ENCODE data around the gene OTX2.

DNA sequence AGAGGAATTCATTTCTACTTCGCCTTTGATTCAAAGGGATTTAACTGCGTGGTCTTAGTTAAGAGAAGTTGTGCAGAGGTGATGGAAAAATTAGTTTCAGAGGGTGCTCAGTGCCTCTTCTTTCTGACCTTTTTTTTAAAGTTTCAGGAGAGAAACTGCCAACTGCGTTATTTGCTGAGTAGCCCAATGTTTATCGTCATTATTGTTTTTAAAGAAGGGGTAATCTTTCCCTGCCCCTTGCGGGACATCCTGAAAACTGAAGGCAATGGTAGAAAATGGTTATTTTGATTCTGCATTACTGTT, 11.0 kb downstream of the OTX2 start:
- TF ChIP-seq, protein P1, sequence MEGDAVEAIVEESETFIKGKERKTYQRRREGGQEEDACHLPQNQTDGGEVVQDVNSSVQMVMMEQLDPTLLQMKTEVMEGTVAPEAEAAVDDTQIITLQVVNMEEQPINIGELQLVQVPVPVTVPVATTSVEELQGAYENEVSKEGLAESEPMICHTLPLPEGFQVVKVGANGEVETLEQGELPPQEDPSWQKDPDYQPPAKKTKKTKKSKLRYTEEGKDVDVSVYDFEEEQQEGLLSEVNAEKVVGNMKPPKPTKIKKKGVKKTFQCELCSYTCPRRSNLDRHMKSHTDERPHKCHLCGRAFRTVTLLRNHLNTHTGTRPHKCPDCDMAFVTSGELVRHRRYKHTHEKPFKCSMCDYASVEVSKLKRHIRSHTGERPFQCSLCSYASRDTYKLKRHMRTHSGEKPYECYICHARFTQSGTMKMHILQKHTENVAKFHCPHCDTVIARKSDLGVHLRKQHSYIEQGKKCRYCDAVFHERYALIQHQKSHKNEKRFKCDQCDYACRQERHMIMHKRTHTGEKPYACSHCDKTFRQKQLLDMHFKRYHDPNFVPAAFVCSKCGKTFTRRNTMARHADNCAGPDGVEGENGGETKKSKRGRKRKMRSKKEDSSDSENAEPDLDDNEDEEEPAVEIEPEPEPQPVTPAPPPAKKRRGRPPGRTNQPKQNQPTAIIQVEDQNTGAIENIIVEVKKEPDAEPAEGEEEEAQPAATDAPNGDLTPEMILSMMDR (IDR thresholded peaks at IDR 0.05), result no peak
- no peak for TF ChIP-seq POLR2AphosphoS5 (IDR thresholded peaks at IDR 0.05; ENCODE audit: low read depth, low read length)
- no peak for TF ChIP-seq EZH2phosphoT487 (IDR thresholded peaks at IDR 0.05; ENCODE audit: borderline replicate concordance, low read depth)
- TF ChIP-seq, protein P2, sequence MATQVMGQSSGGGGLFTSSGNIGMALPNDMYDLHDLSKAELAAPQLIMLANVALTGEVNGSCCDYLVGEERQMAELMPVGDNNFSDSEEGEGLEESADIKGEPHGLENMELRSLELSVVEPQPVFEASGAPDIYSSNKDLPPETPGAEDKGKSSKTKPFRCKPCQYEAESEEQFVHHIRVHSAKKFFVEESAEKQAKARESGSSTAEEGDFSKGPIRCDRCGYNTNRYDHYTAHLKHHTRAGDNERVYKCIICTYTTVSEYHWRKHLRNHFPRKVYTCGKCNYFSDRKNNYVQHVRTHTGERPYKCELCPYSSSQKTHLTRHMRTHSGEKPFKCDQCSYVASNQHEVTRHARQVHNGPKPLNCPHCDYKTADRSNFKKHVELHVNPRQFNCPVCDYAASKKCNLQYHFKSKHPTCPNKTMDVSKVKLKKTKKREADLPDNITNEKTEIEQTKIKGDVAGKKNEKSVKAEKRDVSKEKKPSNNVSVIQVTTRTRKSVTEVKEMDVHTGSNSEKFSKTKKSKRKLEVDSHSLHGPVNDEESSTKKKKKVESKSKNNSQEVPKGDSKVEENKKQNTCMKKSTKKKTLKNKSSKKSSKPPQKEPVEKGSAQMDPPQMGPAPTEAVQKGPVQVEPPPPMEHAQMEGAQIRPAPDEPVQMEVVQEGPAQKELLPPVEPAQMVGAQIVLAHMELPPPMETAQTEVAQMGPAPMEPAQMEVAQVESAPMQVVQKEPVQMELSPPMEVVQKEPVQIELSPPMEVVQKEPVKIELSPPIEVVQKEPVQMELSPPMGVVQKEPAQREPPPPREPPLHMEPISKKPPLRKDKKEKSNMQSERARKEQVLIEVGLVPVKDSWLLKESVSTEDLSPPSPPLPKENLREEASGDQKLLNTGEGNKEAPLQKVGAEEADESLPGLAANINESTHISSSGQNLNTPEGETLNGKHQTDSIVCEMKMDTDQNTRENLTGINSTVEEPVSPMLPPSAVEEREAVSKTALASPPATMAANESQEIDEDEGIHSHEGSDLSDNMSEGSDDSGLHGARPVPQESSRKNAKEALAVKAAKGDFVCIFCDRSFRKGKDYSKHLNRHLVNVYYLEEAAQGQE (IDR thresholded peaks at IDR 0.05; ENCODE audit: low read depth, low read length), result no peak
- no peak for TF ChIP-seq TCF12 (IDR thresholded peaks at IDR 0.05)
- no peak for TF ChIP-seq FOXJ3 (CRISPR knock-in tag; IDR thresholded peaks at IDR 0.05)
- no peak for TF ChIP-seq SMC3 (IDR thresholded peaks at IDR 0.05; ENCODE audit: low read depth, low read length)
- no peak for TF ChIP-seq SIN3A (IDR thresholded peaks at IDR 0.05; ENCODE audit: borderline replicate concordance, low read depth, low read length)
- TF ChIP-seq, protein P3, sequence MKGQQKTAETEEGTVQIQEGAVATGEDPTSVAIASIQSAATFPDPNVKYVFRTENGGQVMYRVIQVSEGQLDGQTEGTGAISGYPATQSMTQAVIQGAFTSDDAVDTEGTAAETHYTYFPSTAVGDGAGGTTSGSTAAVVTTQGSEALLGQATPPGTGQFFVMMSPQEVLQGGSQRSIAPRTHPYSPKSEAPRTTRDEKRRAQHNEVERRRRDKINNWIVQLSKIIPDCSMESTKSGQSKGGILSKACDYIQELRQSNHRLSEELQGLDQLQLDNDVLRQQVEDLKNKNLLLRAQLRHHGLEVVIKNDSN (IDR thresholded peaks at IDR 0.05; ENCODE audit: borderline replicate concordance, low read depth), result no peak
- TF ChIP-seq, protein P4, sequence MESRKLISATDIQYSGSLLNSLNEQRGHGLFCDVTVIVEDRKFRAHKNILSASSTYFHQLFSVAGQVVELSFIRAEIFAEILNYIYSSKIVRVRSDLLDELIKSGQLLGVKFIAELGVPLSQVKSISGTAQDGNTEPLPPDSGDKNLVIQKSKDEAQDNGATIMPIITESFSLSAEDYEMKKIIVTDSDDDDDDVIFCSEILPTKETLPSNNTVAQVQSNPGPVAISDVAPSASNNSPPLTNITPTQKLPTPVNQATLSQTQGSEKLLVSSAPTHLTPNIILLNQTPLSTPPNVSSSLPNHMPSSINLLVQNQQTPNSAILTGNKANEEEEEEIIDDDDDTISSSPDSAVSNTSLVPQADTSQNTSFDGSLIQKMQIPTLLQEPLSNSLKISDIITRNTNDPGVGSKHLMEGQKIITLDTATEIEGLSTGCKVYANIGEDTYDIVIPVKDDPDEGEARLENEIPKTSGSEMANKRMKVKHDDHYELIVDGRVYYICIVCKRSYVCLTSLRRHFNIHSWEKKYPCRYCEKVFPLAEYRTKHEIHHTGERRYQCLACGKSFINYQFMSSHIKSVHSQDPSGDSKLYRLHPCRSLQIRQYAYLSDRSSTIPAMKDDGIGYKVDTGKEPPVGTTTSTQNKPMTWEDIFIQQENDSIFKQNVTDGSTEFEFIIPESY (IDR thresholded peaks at IDR 0.05; ENCODE audit: borderline replicate concordance, low read depth), result no peak
- TF ChIP-seq, protein P5, sequence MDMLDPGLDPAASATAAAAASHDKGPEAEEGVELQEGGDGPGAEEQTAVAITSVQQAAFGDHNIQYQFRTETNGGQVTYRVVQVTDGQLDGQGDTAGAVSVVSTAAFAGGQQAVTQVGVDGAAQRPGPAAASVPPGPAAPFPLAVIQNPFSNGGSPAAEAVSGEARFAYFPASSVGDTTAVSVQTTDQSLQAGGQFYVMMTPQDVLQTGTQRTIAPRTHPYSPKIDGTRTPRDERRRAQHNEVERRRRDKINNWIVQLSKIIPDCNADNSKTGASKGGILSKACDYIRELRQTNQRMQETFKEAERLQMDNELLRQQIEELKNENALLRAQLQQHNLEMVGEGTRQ (IDR thresholded peaks at IDR 0.05; ENCODE audit: borderline replicate concordance, low read depth, low read length), result no peak
- TF ChIP-seq, protein P6, sequence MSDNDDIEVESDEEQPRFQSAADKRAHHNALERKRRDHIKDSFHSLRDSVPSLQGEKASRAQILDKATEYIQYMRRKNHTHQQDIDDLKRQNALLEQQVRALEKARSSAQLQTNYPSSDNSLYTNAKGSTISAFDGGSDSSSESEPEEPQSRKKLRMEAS (IDR thresholded peaks at IDR 0.05; ENCODE audit: low read depth), result no peak
